H1 (cell line): ENCODE measurements around the gene RSPO1. TPM values are rescaled to one million over a fixed set of nuclear protein-coding genes. Genes with fewer than 3 reads are reported as not detected.

Source experiments
- CTCF ChIA-PET: fragments of 300-600 bp; sonication (Branson Sonifier 250); formaldehyde crosslinking; loops from one replicate; lab custom pipeline; 2021; ENCODE audit not compliant: partially characterized antibody; lab: Charles Lee
- POLR2A ChIA-PET: fragments of 300-600 bp; sonication (Branson Sonifier 250); formaldehyde crosslinking; loops from one replicate; lab custom pipeline; 2021; ENCODE audit warnings: inconsistent platforms; ENCODE audit not compliant: partially characterized antibody; lab: Charles Lee
- DNase-seq, 2 experiments: peaks; one replicate each; pipeline versions ENCODE4 v3.0.0 to v3.0.0-alpha.2; 2010 to 2022; ENCODE audit warnings: low spot score in 2 of 2, low read depth in 1 of 2, mixed read lengths in 1 of 2
- FAIRE-seq: peaks from 2 replicates; lab custom pipeline; 2011; peaks lifted over from hg19 to GRCh38; lab: Jason Lieb, UNC
- H2AFZ ChIP-seq: 2 replicates; pipeline ENCODE4 v1.8.1; 2012; ENCODE audit warnings: low read length, inconsistent platforms
- H2AK5ac ChIP-seq: 2 replicates; pipeline ENCODE4 v1.6.1; 2013; ENCODE audit warnings: low read depth, low read length
- H2BK120ac ChIP-seq: replicated peaks from 2 replicates; pipeline ENCODE3; 2013; ENCODE audit warnings: low read depth, low read length, inconsistent platforms
- H2BK12ac ChIP-seq: 2 replicates; pipeline ENCODE4 v1.6.1; 2013; ENCODE audit warnings: low read depth, low read length
- H2BK15ac ChIP-seq: 2 replicates; pipeline ENCODE4 v1.6.1; 2013; ENCODE audit warnings: low read length
- H2BK20ac ChIP-seq: 2 replicates; pipeline ENCODE4 v1.6.1; 2013; ENCODE audit warnings: low read length
- H2BK5ac ChIP-seq: 2 replicates; pipeline ENCODE4 v1.6.1; 2013; ENCODE audit warnings: low read depth, low read length
- H3K14ac ChIP-seq: 2 replicates; pipeline ENCODE4 v1.6.1; 2013; ENCODE audit warnings: inconsistent platforms; ENCODE audit not compliant: insufficient read length
- H3K18ac ChIP-seq: 2 replicates; pipeline ENCODE4 v1.6.1; 2013; ENCODE audit warnings: low read length; ENCODE audit errors: extremely low read depth
- H3K23ac ChIP-seq: 2 replicates; pipeline ENCODE4 v1.6.1; 2013; ENCODE audit warnings: inconsistent platforms; ENCODE audit not compliant: insufficient read length
- H3K23me2 ChIP-seq: 2 replicates; pipeline ENCODE4 v1.6.1; 2013; ENCODE audit warnings: low read depth, low read length
- H3K27ac ChIP-seq: 2 replicates; pipeline ENCODE4 v1.6.1; 2011; ENCODE audit warnings: low read depth, low read length, inconsistent platforms
- H3K27me3 ChIP-seq, 4 experiments: replicated peaks in 1 of 4; 1 replicate in 1 of 4; 2 replicates in 3 of 4; pipeline versions ENCODE4 v1.6.1 to v1.8.1; 2011 to 2013; ENCODE audit warnings: low read length in 3 of 4, mild to moderate bottlenecking in 3 of 4, inconsistent platforms in 2 of 4, mixed read lengths in 2 of 4, moderate library complexity in 1 of 4; ENCODE audit not compliant: control insufficient read depth in 3 of 4, insufficient read depth in 3 of 4; ENCODE audit errors: extremely low read depth in 1 of 4
- H3K36me3 ChIP-seq, 4 experiments: 2 replicates each; pipeline versions ENCODE4 v1.6.1 to v1.8.1; 2011 to 2013; ENCODE audit warnings: mild to moderate bottlenecking in 4 of 4, low read length in 3 of 4, moderate library complexity in 2 of 4, control low read depth in 1 of 4, inconsistent platforms in 1 of 4; ENCODE audit not compliant: insufficient read depth in 4 of 4, control insufficient read depth in 2 of 4
- H3K4ac ChIP-seq: replicated peaks from 2 replicates; pipeline ENCODE3; 2013; ENCODE audit warnings: low read length, low read depth, mixed read lengths, inconsistent platforms; ENCODE audit not compliant: insufficient read length
- H3K4me1 ChIP-seq, 4 experiments: replicated peaks in 1 of 4; 1 replicate in 1 of 4; 2 replicates in 3 of 4; pipeline versions ENCODE4 v1.6.1 to v1.8.1; 2011 to 2013; ENCODE audit warnings: low read length in 3 of 4, inconsistent platforms in 2 of 4, mixed read lengths in 1 of 4; ENCODE audit not compliant: insufficient read depth in 4 of 4, control insufficient read depth in 3 of 4
- H3K4me2 ChIP-seq, 2 experiments: 2 replicates each; pipeline versions ENCODE4 v1.6.1 to v1.8.1; 2011 to 2013; ENCODE audit warnings: low read depth in 2 of 2, low read length in 2 of 2, control low read depth in 1 of 2, inconsistent platforms in 1 of 2, mild to moderate bottlenecking in 1 of 2; ENCODE audit not compliant: insufficient read depth in 1 of 2
- H3K4me3 ChIP-seq, 4 experiments: fragments of 200-600, 300-600 bp in 1 of 4; sonication (generic), shearing (Covaris generic), sonication (Bioruptor Twin) in 1 of 4; 2 replicates each; pipeline versions ENCODE4 v1.5.1 to v1.8.1; 2011 to 2016; ENCODE audit warnings: low read length in 4 of 4, low read depth in 3 of 4, control low read depth in 2 of 4, inconsistent platforms in 2 of 4, mild to moderate bottlenecking in 2 of 4, mixed read lengths in 1 of 4, moderate library complexity in 1 of 4; ENCODE audit not compliant: insufficient read depth in 2 of 4; ENCODE audit errors: extremely low read depth in 1 of 4
- H3K56ac ChIP-seq: replicated peaks from 2 replicates; pipeline ENCODE3; 2013; ENCODE audit warnings: low read depth, mild to moderate bottlenecking, mixed read lengths, low read length, inconsistent platforms; ENCODE audit not compliant: insufficient read length
- H3K79me1 ChIP-seq: 2 replicates; pipeline ENCODE4 v1.6.1; 2013; ENCODE audit warnings: low read depth, low read length, control low read depth
- H3K79me2 ChIP-seq, 2 experiments: 2 replicates each; pipeline versions ENCODE4 v1.6.1 to v1.8.1; 2012 to 2013; ENCODE audit warnings: low read length in 2 of 2, mild to moderate bottlenecking in 2 of 2, inconsistent platforms in 1 of 2; ENCODE audit not compliant: insufficient read depth in 2 of 2, control insufficient read depth in 1 of 2
- H3K9ac ChIP-seq, 4 experiments: replicated peaks in 1 of 4; 1 replicate in 1 of 4; 2 replicates in 3 of 4; pipeline versions ENCODE4 v1.6.1 to v1.8.1; 2011 to 2013; ENCODE audit warnings: low read depth in 3 of 4, low read length in 3 of 4, control low read depth in 2 of 4, mild to moderate bottlenecking in 2 of 4, moderate library complexity in 2 of 4, inconsistent platforms in 1 of 4; ENCODE audit errors: extremely low read depth in 1 of 4
- H3K9me3 ChIP-seq, 2 experiments: 2 replicates each; pipeline versions ENCODE4 v1.6.1 to v1.8.1; 2012 to 2013; ENCODE audit warnings: mild to moderate bottlenecking in 2 of 2, moderate library complexity in 2 of 2, control low read depth in 1 of 2, inconsistent platforms in 1 of 2, low read depth in 1 of 2, low read length in 1 of 2, mixed read lengths in 1 of 2; ENCODE audit not compliant: insufficient read depth in 2 of 2
- H4K20me1 ChIP-seq, 2 experiments: replicated peaks in 1 of 2; 2 replicates each; pipeline versions ENCODE3 to v1.8.1; 2011 to 2013; ENCODE audit warnings: inconsistent platforms in 2 of 2, low read length in 2 of 2, mild to moderate bottlenecking in 1 of 2; ENCODE audit not compliant: insufficient read depth in 2 of 2, control insufficient read depth in 1 of 2
- H4K5ac ChIP-seq: 2 replicates; pipeline ENCODE4 v1.6.1; 2013; ENCODE audit warnings: low read length, low read depth, mixed read lengths, inconsistent platforms; ENCODE audit not compliant: insufficient read length
- H4K8ac ChIP-seq: 2 replicates; pipeline ENCODE4 v1.8.0; 2013; ENCODE audit warnings: mild to moderate bottlenecking, moderate library complexity, low read length, inconsistent platforms; ENCODE audit not compliant: insufficient read depth; ENCODE audit errors: extremely low read depth
- H4K91ac ChIP-seq: replicated peaks from 2 replicates; pipeline ENCODE3; 2013; ENCODE audit warnings: low read length, mixed read lengths, inconsistent platforms; ENCODE audit not compliant: insufficient read length
- BCL11A ChIP-seq, 2 experiments: IDR thresholded peaks; one replicate each; pipeline ENCODE4 v1.6.1; 2011; ENCODE audit warnings: low read depth in 2 of 2, low read length in 2 of 2, mild to moderate bottlenecking in 2 of 2
- CHD1 ChIP-seq: IDR thresholded peaks from 2 replicates; pipeline ENCODE4 v1.6.1; 2012; ENCODE audit warnings: low read depth, low read length, improper control_type of control experiment
- CTBP2 ChIP-seq: IDR thresholded peaks from 2 replicates; pipeline ENCODE4 v1.7.0; 2011; ENCODE audit warnings: borderline replicate concordance, mild to moderate bottlenecking, moderate library complexity, mixed read lengths, low read length; ENCODE audit not compliant: insufficient read depth, insufficient read length
- KDM5A ChIP-seq: fragments of 200-600 bp; IDR thresholded peaks from 2 replicates; pipeline ENCODE4 v1.7.1; 2012; ENCODE audit warnings: mild to moderate bottlenecking, low read length, inconsistent platforms, mixed read lengths
- POLR2AphosphoS5 ChIP-seq: IDR thresholded peaks from 2 replicates; pipeline ENCODE4 v1.6.1; 2011; ENCODE audit warnings: low read depth, low read length
- RFX5 ChIP-seq: IDR thresholded peaks from 2 replicates; pipeline ENCODE4 v1.6.1; 2011; ENCODE audit warnings: low read depth, low read length, improper control_type of control experiment, borderline replicate concordance
- SIRT6 ChIP-seq: IDR thresholded peaks from one replicate; pipeline ENCODE4 v1.7.1; 2012; ENCODE audit warnings: low read length, inconsistent platforms
- SIX5 ChIP-seq: IDR thresholded peaks from 2 replicates; pipeline ENCODE4 v1.6.1; 2011; ENCODE audit warnings: mild to moderate bottlenecking, low read depth, low read length
- SP1 ChIP-seq: IDR thresholded peaks from 2 replicates; pipeline ENCODE4 v1.6.1; 2011; ENCODE audit warnings: low read depth, low read length
- TCF12 ChIP-seq: IDR thresholded peaks from 2 replicates; pipeline ENCODE4 v1.6.1; 2011; ENCODE audit warnings: low read depth, mild to moderate bottlenecking, low read length
- WGBS, 2 experiments: shearing (Covaris generic) in 1 of 2; methylation state at CpG; one replicate each; pipeline versions ENCODE4 v1.1.6 to v1.1.7; 2013 to 2015; ENCODE audit warnings: low lambda C conversion rate in 2 of 2, mixed read lengths in 2 of 2, inconsistent platforms in 1 of 2, low coverage in 1 of 2, missing lambda C conversion rate in 1 of 2; ENCODE audit not compliant: insufficient replicate concordance in 2 of 2, insufficient coverage in 1 of 2, insufficient read length in 1 of 2; ENCODE audit errors: extremely low coverage in 1 of 2, missing lambda C conversion rate in 1 of 2; 5-methylcytosine and 5-hydroxymethylcytosine counted together
- polyA plus RNA-seq, 7 experiments: library from polyadenylated mRNA; depleted of rRNA in 3 of 7; stranded (reverse) in 5 of 7; unstranded in 2 of 7; fragments of >200 nt in 5 of 7; fragments of 200-250 nt in 2 of 7; gene quantifications; 1 replicate in 5 of 7; 2 replicates in 1 of 7; 4 replicates in 1 of 7; pipeline versions ENCODE4 v1.2.1 to v1.2.3, GENCODE V29; 2011 to 2013; ENCODE audit warnings: missing spikeins in 2 of 7, mixed read lengths in 2 of 7
- total RNA-seq: library from RNA; stranded (reverse); fragmentation: NEBNext Ultra II Directional; extraction: Animal tissue kit (Norgen Biotek cat#: 25700); gene quantifications from 2 replicates; pipeline ENCODE4 v1.2.1, GENCODE V29; 2021
- TF ChIP-seq, protein P1 (sequence below): IDR thresholded peaks from 2 replicates; pipeline ENCODE4 v1.6.1; 2011; ENCODE audit warnings: low read depth, mild to moderate bottlenecking, low read length; ENCODE audit not compliant: insufficient read depth
- TF ChIP-seq, protein P2 (sequence below): IDR thresholded peaks from 2 replicates; pipeline ENCODE4 v1.6.1; 2012; ENCODE audit warnings: inconsistent platforms

RSPO1 gene
- total and polyA plus RNA-seq, 2 of the 8 experiments (the other 6 are each of a cell fraction or from before 2014, with no cell fraction given) = 0.39 TPM; not detected in 1

- H2BK12ac ChIP-seq = no peak overlapping the region
- H3K4me1 ChIP-seq = no peaks in the 10 kb centered on the region
- no peak for DNase-seq
- no peak overlapping the region for H3K23ac ChIP-seq
- H3K4me3 ChIP-seq = no peak overlapping the region
- H2BK15ac ChIP-seq = no peak overlapping the region
- H4K91ac ChIP-seq = no peak overlapping the region
- H2AK5ac ChIP-seq = no peak overlapping the region
- H3K27ac ChIP-seq = no peak overlapping the region
- no peaks in the 10 kb centered on the region for H3K79me1 ChIP-seq
- no peaks in the 10 kb centered on the region for H4K20me1 ChIP-seq
- no peak overlapping the region for H2BK5ac ChIP-seq
- no peak overlapping the region for H4K5ac ChIP-seq
- no peak overlapping the region for H2BK120ac ChIP-seq
- H2AFZ ChIP-seq = no peak overlapping the region
- POLR2A ChIA-PET = interaction anchor here (1.9 kb wide), 1 partner anchor 13 kb away, joined by 9 read pairs; the partner anchor contains the start of gene GNL2
- H3K9me3 ChIP-seq = no peaks in the 10 kb centered on the region
- H3K79me2 ChIP-seq = no peaks in the 10 kb centered on the region
- H3K4ac ChIP-seq = no peak overlapping the region
- no peak overlapping the region for H4K8ac ChIP-seq
- 55% methylated on average over 2 of the region's 2 CpGs; no CpG with 5 or more reads in 1 of the 2 experiments for WGBS, 2 experiments
- H3K27me3 ChIP-seq = peaks cover 0 to 16% (median 9%) of the 10 kb centered on the region in 4 experiments; a peak in 3 of 7 replicates
- no peak overlapping the region for H2BK20ac ChIP-seq
- H3K18ac ChIP-seq = no peak overlapping the region
- H3K4me2 ChIP-seq = no peak overlapping the region
- H3K9ac ChIP-seq = no peak overlapping the region
- CTCF ChIA-PET = interaction anchor here (0.6 to 13.4 kb wide), 4 partner anchors 11 to 148 kb away, joined by 6 to 400 read pairs (median 106); a partner anchor contains a TSS
- H3K56ac ChIP-seq = no peak overlapping the region
- no peaks in the 10 kb centered on the region for H3K36me3 ChIP-seq
- no peak overlapping the region for H3K14ac ChIP-seq
- no peak for FAIRE-seq
- H3K23me2 ChIP-seq = no peaks in the 10 kb centered on the region; the same call in 1 of the 2 replicates
- no peak for TF ChIP-seq BCL11A (IDR thresholded peaks at IDR 0.05; ENCODE audit: low read depth in 2 of 2, low read length in 2 of 2)
- TF ChIP-seq, protein P1, sequence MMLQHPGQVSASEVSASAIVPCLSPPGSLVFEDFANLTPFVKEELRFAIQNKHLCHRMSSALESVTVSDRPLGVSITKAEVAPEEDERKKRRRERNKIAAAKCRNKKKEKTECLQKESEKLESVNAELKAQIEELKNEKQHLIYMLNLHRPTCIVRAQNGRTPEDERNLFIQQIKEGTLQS = no peak
- no peak for TF ChIP-seq TCF12
- TF ChIP-seq POLR2AphosphoS5 = no peak
- no peak for TF ChIP-seq CHD1
- TF ChIP-seq, protein P2, sequence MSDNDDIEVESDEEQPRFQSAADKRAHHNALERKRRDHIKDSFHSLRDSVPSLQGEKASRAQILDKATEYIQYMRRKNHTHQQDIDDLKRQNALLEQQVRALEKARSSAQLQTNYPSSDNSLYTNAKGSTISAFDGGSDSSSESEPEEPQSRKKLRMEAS = no peak
- TF ChIP-seq SIRT6 = no peak
- no peak for TF ChIP-seq CTBP2
- TF ChIP-seq RFX5 = no peak
- TF ChIP-seq KDM5A = no peak
- TF ChIP-seq SIX5 = no peak
- no peak for TF ChIP-seq SP1
Observed at GRCh38 chr1:37609002-37609401, 25.7 kb downstream of the RSPO1 start.
